Spinal cord (tissue), 10 donors: ENCODE measurements around the gene ACOT7. TPM values are rescaled to one million over a fixed set of nuclear protein-coding genes. Genes with fewer than 3 reads are reported as not detected.

Experiments
- DNase-seq, 6 donors: peaks; one replicate each; pipeline versions ENCODE4 v3.0.0 to v3.0.0-alpha.2; 2013 to 2015; ENCODE audit warnings: low spot score in 6 of 6, low read depth in 4 of 6
- H3K27ac ChIP-seq: one replicate; pipeline ENCODE4 v1.5.1; 2013; ENCODE audit warnings: low read depth, low read length, control low read depth
- H3K27me3 ChIP-seq: one replicate; pipeline ENCODE4 v1.6.1; 2013; ENCODE audit warnings: low read length; ENCODE audit not compliant: control insufficient read depth, insufficient read depth
- H3K36me3 ChIP-seq: one replicate; pipeline ENCODE4 v1.6.1; 2013; ENCODE audit warnings: low read length; ENCODE audit not compliant: control insufficient read depth, insufficient read depth
- H3K4me1 ChIP-seq: one replicate; pipeline ENCODE4 v1.6.1; 2013; ENCODE audit warnings: low read length; ENCODE audit not compliant: control insufficient read depth, insufficient read depth
- H3K4me3 ChIP-seq: one replicate; pipeline ENCODE4 v1.5.1; 2013; ENCODE audit warnings: low read depth, low read length, control low read depth
- H3K9me3 ChIP-seq: one replicate; pipeline ENCODE4 v1.6.1; 2013; ENCODE audit warnings: low read length; ENCODE audit not compliant: control insufficient read depth, insufficient read depth
- WGBS: methylation state at CpG from one replicate; pipeline ENCODE4 v1.1.5; 2013; ENCODE audit warnings: missing lambda C conversion rate; ENCODE audit not compliant: insufficient coverage; 5-methylcytosine and 5-hydroxymethylcytosine counted together
- polyA plus RNA-seq, 2 donors: library from polyadenylated mRNA; unstranded; fragments of 120-200 nt; gene quantifications; one replicate each; pipeline ENCODE4 v1.2.1, GENCODE V29; 2013; ENCODE audit not compliant: insufficient read length in 2 of 2
- total RNA-seq, 2 donors: library from RNA; depleted of rRNA in 1 of 2; stranded (reverse); fragments of 120-200 nt in 1 of 2; fragments of >200 nt in 1 of 2; gene quantifications; one replicate each; pipeline versions ENCODE4 v1.2.3 to v1.2.4, GENCODE V29; 2013 to 2014
- donor health status: healthy.

The ACOT7 gene
- total and polyA plus RNA-seq, 4 donors, result 31.8 to 198 (median 128) TPM

DNA sequence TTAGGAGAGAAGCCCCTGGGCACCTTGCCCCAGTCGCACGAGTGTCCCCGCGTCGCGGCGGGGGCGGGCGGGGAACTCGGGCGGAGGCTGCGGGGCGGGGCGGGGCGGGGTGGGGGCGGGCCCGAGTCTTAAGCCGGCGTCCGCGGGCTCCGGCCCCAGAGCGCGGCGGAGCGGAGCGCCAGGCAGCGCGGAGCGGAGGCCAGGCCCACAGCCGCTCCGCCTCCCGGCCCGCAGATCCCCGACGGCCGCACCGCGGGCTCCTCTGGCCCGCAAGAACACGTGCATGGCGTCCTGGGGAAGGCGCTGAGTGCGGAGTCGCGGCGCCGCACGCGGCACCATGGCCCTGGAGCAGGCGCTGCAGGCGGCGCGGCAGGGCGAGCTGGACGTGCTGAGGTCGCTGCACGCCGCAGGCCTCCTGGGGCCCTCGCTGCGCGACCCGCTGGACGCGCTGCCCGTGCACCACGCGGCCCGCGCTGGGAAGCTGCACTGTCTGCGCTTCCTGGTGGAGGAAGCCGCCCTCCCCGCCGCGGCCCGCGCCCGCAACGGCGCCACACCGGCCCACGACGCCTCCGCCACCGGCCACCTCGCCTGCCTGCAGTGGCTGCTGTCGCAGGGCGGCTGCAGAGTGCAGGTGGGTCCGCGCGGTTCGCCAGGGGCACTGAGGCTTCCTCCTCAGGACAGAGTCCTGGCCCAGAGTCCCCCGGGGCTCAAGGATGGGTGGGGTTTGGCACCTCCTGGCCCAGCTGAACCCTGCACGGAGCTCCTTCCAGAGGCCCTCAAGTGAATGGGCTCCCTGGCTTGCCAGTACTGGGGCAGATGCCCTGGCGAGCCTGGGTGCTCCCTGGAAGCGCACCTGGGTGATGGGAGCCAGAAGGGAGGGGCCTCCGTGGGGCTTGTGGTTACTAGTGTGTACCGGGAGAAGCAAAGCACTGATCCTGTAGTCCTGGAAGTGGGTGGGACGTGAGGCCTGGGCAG lies 31.3 kb upstream of the ACOT7 start, which contains the start of gene ESPN:
Gene ESPN, plus strand, starts transcription at position 158 of the 975 bp plus-strand sequence. Its CDS starts 180 bp downstream, at position 338.
- no peaks in the 10 kb centered on the region for H3K36me3 ChIP-seq
- H3K9me3 ChIP-seq, result no peaks in the 10 kb centered on the region
- no peak within 1 kb of the TSS for H3K27ac ChIP-seq
- H3K27me3 ChIP-seq, result peaks cover 63% of the 10 kb centered on the region
- no peak within 1 kb of the TSS for H3K4me3 ChIP-seq
- DNase-seq, result no peak
- 8% methylated on average over 99 of the region's 99 CpGs for WGBS
- H3K4me1 ChIP-seq, result peaks cover 40% of the 10 kb centered on the region

DNA sequence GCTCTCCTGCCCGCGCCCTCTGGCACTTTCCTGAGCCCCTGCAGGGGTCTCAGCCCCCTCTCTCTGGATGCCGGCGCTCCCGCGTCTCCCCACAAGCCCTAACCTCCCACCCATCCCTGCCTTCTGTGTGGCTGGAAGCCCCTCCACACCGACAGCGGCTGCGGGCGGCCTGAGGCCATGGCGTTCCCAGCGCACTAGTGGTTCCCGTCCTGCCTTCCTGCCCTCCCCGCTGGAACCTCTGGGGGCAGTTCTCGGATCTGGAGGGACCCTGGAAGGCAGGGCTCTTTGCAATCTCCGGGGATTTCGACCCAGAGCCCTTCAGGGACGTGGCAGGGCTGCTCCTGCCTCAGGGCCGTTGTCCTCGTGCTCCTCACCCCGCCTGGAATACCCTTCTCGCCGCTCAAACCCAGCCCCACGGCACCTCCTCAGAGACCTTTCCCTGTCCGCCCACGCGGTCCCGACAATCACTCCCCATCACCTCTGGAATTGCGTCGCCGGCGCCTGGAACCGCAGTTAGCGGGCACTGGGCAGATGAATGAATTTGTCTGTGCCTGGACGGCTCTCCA lies 30.5 kb upstream of the ACOT7 start:
- DNase-seq, result no peak
- WGBS, result 6% methylated on average over 31 of the region's 35 CpGs
- H3K36me3 ChIP-seq, result no peaks in the 10 kb centered on the region
- H3K27me3 ChIP-seq, result peaks cover 69% of the 10 kb centered on the region
- H3K4me3 ChIP-seq, result no peak overlapping the region
- peaks cover 39% of the 10 kb centered on the region for H3K4me1 ChIP-seq
- no peak overlapping the region for H3K27ac ChIP-seq
- H3K9me3 ChIP-seq, result no peaks in the 10 kb centered on the region

GRCh38 chr1:6423321-6423999 lies 29.9 kb upstream of the ACOT7 start:
- peak in 1 of 6 donors; percentile 71 for DNase-seq
- WGBS, result 10% methylated on average over 22 of the region's 24 CpGs
- Histone ChIP-seq H3K4me1 (peaks cover 39% of the 10 kb centered on the region), H3K27me3 (peaks cover 75% of the 10 kb centered on the region), H3K9me3 (no peaks in the 10 kb centered on the region), H3K4me3 (no peak overlapping the region), H3K27ac (no peak overlapping the region), H3K36me3 (no peaks in the 10 kb centered on the region)

GRCh38 chr1:6421266-6421665 lies 27.7 kb upstream of the ACOT7 start:
- H3K4me3 ChIP-seq, result no peak overlapping the region

DNA sequence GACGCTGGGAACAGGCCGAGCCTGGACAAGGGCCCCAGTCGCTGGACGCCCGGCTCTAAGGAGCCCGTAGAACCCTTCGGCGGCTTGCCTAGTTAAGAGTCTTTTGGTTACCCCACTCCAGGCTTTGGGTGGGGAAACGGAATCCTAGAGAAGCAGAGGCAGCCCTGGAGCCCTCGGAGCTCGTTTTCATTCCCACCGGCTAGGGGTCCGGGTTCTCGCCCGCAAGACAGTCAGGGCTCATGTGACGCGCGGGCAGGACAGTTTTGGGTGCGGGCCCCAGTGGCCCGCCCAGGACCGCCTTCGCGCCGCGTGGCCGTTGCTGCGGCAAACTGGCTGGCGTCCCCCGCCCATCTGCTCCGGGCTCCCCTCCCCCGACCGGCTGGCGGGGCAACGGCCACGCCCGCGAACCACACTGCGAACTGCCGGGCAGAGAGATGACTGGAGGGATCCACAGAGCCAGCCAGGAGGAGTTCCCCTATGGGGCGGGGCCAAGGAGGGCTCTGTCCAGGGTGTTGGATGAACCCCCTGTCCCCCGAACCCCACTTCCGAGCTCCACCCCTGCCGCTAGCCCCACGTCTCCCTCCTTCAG lies 27.0 kb upstream of the ACOT7 start:
- Histone ChIP-seq H3K4me1 (peaks cover 36% of the 10 kb centered on the region), H3K27me3 (peaks cover 88% of the 10 kb centered on the region), H3K4me3 (no peak overlapping the region), H3K27ac (no peak overlapping the region), H3K36me3 (no peaks in the 10 kb centered on the region), H3K9me3 (no peaks in the 10 kb centered on the region)
- no peak for DNase-seq
- WGBS, result 13% methylated on average over 42 of the region's 44 CpGs

More at GRCh38 chr1:6421266-6421665, 27.7 kb upstream of the ACOT7 start:
- Histone ChIP-seq H3K4me1 (peaks cover 36% of the 10 kb centered on the region), H3K36me3 (no peaks in the 10 kb centered on the region), H3K27ac (no peak overlapping the region), H3K27me3 (peaks cover 88% of the 10 kb centered on the region), H3K9me3 (no peaks in the 10 kb centered on the region)
- WGBS, result 45% methylated on average over 1 of the region's 4 CpGs
- DNase-seq, result no peak

DNA sequence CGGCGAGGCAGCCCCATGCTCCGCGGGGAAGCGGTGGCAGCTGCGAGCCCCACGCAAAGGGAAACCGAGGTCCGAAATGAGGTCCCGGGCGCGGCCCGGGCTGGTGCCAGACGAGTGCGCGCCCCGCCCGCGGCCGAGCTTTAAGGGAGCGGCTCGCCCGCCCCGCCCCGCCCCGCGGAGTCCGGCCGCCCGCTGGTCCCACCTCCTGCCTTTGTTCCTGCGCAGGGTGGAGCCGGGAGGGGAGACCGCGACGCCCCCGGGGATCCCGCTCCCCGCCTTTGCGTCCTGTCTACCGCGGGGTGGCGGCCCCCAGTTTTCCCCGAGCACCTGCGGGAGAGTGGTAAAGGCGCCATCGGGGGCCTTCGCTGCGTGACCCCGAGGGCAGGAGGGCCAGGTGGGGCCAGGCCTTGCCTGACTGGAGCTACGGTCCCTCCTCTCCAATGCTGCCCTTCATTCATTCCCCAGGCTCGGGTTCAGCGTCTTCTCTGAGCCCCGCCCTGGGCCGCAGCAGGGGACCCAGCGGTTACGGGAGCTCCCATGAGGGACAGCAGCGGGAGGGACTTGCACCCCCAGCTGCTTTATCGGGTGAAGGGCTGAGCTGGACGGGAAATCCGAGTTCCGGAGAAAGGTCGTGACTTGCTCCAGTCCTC lies 26.4 kb upstream of the ACOT7 start, which contains the start of gene HES2:
Gene HES2, minus strand, starts transcription at position 116 of the 650 bp plus-strand sequence. Its CDS starts 99 bp downstream, at position 17.
- Histone ChIP-seq H3K4me1 (peaks cover 36% of the 10 kb centered on the region), H3K4me3 (no peak within 1 kb of the TSS), H3K27me3 (peaks cover 88% of the 10 kb centered on the region), H3K36me3 (no peaks in the 10 kb centered on the region), H3K9me3 (no peaks in the 10 kb centered on the region), H3K27ac (no peak within 1 kb of the TSS)
- under 1% methylated on average over 62 of the region's 62 CpGs for whole genome bisulfite sequencing
- no peak for DNase-seq

DNA sequence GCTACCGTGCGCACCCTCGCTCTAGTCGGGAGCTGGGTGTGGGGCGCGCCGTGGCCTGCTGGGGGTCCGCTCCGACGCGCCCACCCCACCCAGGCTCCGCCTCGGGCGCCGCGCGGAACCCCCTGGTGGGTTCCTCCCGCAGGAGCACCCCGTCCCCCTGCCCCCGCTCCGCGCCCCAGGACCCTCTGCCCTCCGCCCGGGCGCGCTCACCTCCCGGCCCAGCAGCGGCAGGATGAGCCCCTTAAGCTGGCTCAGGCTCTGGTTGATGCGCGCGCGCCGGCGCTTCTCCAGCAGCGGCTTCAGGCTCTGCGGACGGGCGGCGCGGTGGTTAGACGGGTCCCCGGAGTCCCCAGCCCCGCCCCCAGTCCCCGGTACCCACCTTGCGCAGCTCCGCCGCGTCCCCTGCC lies 25.8 kb upstream of the ACOT7 start:
- H3K4me1 ChIP-seq, result peaks cover 40% of the 10 kb centered on the region
- no peaks in the 10 kb centered on the region for H3K36me3 ChIP-seq
- peaks cover 92% of the 10 kb centered on the region for H3K27me3 ChIP-seq
- no peak overlapping the region for H3K4me3 ChIP-seq
- H3K9me3 ChIP-seq, result no peaks in the 10 kb centered on the region
- DNase-seq, result no peak
- H3K27ac ChIP-seq, result no peak overlapping the region
- under 1% methylated on average over 48 of the region's 48 CpGs for WGBS

DNA sequence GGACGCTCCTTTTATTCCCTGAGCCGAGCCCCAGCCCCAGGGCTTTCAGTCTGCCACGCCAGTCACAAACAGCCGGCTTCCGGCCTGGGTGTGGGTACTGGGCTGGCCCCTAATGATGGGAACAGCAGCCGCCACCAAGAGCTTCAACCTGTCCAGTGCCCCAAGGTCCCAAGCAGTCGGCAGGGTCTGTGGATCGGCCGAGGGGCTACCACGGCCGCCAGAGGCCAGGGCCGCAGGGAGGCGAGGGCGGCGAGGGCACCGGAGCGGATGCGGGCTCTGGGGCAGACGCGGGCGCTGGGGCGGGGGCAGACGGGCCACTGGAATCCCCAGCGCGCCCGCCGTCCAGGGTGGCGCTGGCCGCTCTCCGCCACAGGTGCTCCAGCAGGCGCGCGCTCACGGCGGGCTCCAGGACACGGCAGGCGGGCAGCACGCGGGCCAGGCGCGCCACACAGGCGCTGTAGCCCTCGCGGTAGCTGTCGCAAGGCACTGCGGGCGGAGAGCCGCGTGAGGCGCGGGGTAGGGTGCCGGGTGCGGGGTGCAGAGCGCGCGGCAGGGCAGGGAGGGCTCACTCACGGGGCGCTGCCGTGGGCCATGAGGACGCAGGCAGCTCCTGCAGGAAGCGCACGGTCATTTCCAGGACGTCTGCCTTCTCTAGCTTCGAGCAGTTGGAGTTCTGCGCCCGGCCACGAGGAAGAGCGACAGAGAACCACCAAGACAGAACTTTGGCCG lies 25.3 kb upstream of the ACOT7 start:
- peaks cover 38% of the 10 kb centered on the region for H3K4me1 ChIP-seq
- no peaks in the 10 kb centered on the region for H3K36me3 ChIP-seq
- no peaks in the 10 kb centered on the region for H3K9me3 ChIP-seq
- H3K27me3 ChIP-seq, result peaks cover 89% of the 10 kb centered on the region
- no peak overlapping the region for H3K27ac ChIP-seq
- WGBS, result 6% methylated on average over 69 of the region's 69 CpGs
- no peak for DNase-seq
- no peak overlapping the region for H3K4me3 ChIP-seq
